Prostate gland (tissue), 2 donors: ENCODE results near the gene SCYL1. TPM values are rescaled to one million over a fixed set of nuclear protein-coding genes. Genes with fewer than 3 reads are reported as not detected.

ENCODE experiments used
- DNase-seq: peaks from one replicate; pipeline ENCODE4 v3.0.0-alpha.2; 2019; ENCODE audit warnings: low spot score
- H3K27ac ChIP-seq, 2 donors: fragments of 200-600 bp; sonication (generic); 2 replicates each; pipeline ENCODE4 v1.5.1; 2017 to 2019
- H3K27me3 ChIP-seq: fragments of 200-600 bp; sonication (generic); replicated peaks from 2 replicates; pipeline ENCODE4 v1.5.1; 2019; ENCODE audit not compliant: insufficient read depth
- H3K36me3 ChIP-seq, 2 donors: fragments of 200-600 bp; sonication (generic); 1 replicate in 1 of 2; 2 replicates in 1 of 2; pipeline versions ENCODE4 v1.5.1 to v1.8.1; 2017 to 2019
- H3K4me1 ChIP-seq: fragments of 200-600 bp; sonication (generic); replicated peaks from 2 replicates; pipeline ENCODE4 v1.5.1; 2019
- H3K4me3 ChIP-seq, 2 donors: fragments of 200-600 bp; sonication (generic); 2 replicates each; pipeline ENCODE4 v1.5.1; 2017 to 2019
- H3K9me3 ChIP-seq: fragments of 200-600 bp; sonication (generic); 2 replicates; pipeline ENCODE4 v1.5.1; 2017
- POLR2A ChIP-seq: fragments of 450-650 bp; IDR thresholded peaks from one replicate; pipeline ENCODE4 v1.6.1; 2016; ENCODE audit warnings: antibody characterized with exemption, mild to moderate bottlenecking
- POLR2AphosphoS5 ChIP-seq: sonication (generic); formaldehyde crosslinking; IDR thresholded peaks from one replicate; pipeline ENCODE4 v1.6.1; 2017; ENCODE audit warnings: antibody characterized with exemption
- WGBS: methylation state at CpG from one replicate; pipeline ENCODE4 v1.1.5; 2018; 5-methylcytosine and 5-hydroxymethylcytosine counted together
- intact Hi-C: fragments of 100-400 bp; cut with DNase I; formaldehyde crosslinking; loops from one replicate; pipeline ENCODE4 v1.14.2; 2022
- total RNA-seq, 2 donors: library from RNA; depleted of rRNA; stranded (reverse); fragments of >200 nt; gene quantifications; one replicate each; pipeline ENCODE4 v1.1.0, GENCODE V29; 2016
- TF ChIP-seq, protein P1 (sequence below), 4 experiments: fragments of 200-600 bp in 2 of 4; fragments of 450-650 bp in 2 of 4; sonication (generic) in 2 of 4; IDR thresholded peaks; 1 replicate in 3 of 4; 2 replicates in 1 of 4; pipeline ENCODE4 v1.5.1; 2016 to 2019; ENCODE audit warnings: antibody characterized with exemption in 4 of 4, mild to moderate bottlenecking in 2 of 4, moderate library complexity in 2 of 4

SCYL1 gene
- total RNA-seq, 2 donors from 2014 or later: 125 to 177 TPM

- intact Hi-C loops: no loop called here
- H3K36me3 ChIP-seq: no peaks in the 10 kb centered on the region
- no peak for DNase-seq
- 16% methylated on average over 15 of the region's 15 CpGs for WGBS
- H3K4me3 ChIP-seq: peak overlapping the region; percentile 0 to 88
- peak overlapping the region; percentile 98 to 100 for H3K27ac ChIP-seq
- no peaks in the 10 kb centered on the region for H3K27me3 ChIP-seq
- TF ChIP-seq, protein P1, sequence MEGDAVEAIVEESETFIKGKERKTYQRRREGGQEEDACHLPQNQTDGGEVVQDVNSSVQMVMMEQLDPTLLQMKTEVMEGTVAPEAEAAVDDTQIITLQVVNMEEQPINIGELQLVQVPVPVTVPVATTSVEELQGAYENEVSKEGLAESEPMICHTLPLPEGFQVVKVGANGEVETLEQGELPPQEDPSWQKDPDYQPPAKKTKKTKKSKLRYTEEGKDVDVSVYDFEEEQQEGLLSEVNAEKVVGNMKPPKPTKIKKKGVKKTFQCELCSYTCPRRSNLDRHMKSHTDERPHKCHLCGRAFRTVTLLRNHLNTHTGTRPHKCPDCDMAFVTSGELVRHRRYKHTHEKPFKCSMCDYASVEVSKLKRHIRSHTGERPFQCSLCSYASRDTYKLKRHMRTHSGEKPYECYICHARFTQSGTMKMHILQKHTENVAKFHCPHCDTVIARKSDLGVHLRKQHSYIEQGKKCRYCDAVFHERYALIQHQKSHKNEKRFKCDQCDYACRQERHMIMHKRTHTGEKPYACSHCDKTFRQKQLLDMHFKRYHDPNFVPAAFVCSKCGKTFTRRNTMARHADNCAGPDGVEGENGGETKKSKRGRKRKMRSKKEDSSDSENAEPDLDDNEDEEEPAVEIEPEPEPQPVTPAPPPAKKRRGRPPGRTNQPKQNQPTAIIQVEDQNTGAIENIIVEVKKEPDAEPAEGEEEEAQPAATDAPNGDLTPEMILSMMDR (IDR thresholded peaks at IDR 0.05): no peak
- TF ChIP-seq POLR2A: no peak
- peaks cover 35% of the 10 kb centered on the region for H3K4me1 ChIP-seq
- H3K9me3 ChIP-seq: no peaks in the 10 kb centered on the region
Observed at GRCh38 chr11:65496304-65497140, 28.4 kb upstream of the SCYL1 start.

- Histone ChIP-seq H3K9me3 (no peaks in the 10 kb centered on the region), H3K36me3 (peaks cover under 1% of the 10 kb centered on the region in 2 donors), H3K27ac (peak overlapping the region; percentile 98 to 100), H3K27me3 (no peaks in the 10 kb centered on the region), H3K4me3 (peak overlapping the region; percentile 80 to 88), H3K4me1 (peaks cover 29% of the 10 kb centered on the region)
- WGBS: under 1% methylated on average over 58 of the region's 61 CpGs
- intact Hi-C loops: loop anchor here (2.0 kb wide), 2 partner anchors 25 to 79 kb away; no protein-coding TSS in a partner anchor
- TF ChIP-seq, protein P1 (IDR thresholded peaks at IDR 0.05): peak in 1 of 4 experiments; percentile 29
- TF ChIP-seq POLR2AphosphoS5 (peak; percentile 100), POLR2A (peak; percentile 72)
- peak; percentile 97 for DNase-seq
Observed at GRCh38 chr11:65497141-65498041, 27.5 kb upstream of the SCYL1 start.

DNA sequence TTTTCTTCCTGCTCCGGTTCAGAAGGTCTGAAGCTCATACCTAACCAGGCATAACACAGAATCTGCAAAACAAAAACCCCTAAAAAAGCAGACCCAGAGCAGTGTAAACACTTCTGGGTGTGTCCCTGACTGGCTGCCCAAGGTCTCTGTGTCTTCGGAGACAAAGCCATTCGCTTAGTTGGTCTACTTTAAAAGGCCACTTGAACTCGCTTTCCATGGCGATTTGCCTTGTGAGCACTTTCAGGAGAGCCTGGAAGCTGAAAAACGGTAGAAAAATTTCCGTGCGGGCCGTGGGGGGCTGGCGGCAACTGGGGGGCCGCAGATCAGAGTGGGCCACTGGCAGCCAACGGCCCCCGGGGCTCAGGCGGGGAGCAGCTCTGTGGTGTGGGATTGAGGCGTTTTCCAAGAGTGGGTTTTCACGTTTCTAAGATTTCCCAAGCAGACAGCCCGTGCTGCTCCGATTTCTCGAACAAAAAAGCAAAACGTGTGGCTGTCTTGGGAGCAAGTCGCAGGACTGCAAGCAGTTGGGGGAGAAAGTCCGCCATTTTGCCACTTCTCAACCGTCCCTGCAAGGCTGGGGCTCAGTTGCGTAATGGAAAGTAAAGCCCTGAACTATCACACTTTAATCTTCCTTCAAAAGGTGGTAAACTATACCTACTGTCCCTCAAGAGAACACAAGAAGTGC is 26.7 kb upstream of the SCYL1 start:
- intact Hi-C loops: loop anchor here (2.0 kb wide), 2 partner anchors 25 to 79 kb away; no protein-coding TSS in a partner anchor
- TF ChIP-seq, protein P1 (IDR thresholded peaks at IDR 0.05): no peak
- TF ChIP-seq POLR2AphosphoS5 (no peak), POLR2A (no peak)
- H3K27ac ChIP-seq: peak overlapping the region; percentile 98 to 100
- no peak for DNase-seq
- H3K9me3 ChIP-seq: no peaks in the 10 kb centered on the region
- no peaks in the 10 kb centered on the region for H3K27me3 ChIP-seq
- H3K4me1 ChIP-seq: peaks cover 21% of the 10 kb centered on the region
- peak overlapping the region; percentile 80 to 88 for H3K4me3 ChIP-seq
- 4% methylated on average over 24 of the region's 24 CpGs for WGBS
- H3K36me3 ChIP-seq: peaks cover 9% of the 10 kb centered on the region in 2 donors

DNA sequence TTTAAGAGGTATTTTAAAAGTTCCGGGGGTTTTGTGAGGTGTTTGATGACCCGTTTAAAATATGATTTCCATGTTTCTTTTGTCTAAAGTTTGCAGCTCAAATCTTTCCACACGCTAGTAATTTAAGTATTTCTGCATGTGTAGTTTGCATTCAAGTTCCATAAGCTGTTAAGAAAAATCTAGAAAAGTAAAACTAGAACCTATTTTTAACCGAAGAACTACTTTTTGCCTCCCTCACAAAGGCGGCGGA is 26.2 kb upstream of the SCYL1 start:
- Histone ChIP-seq H3K9me3 (no peaks in the 10 kb centered on the region), H3K4me1 (peaks cover 17% of the 10 kb centered on the region), H3K36me3 (peaks cover 13% of the 10 kb centered on the region in 2 donors), H3K27me3 (no peaks in the 10 kb centered on the region), H3K27ac (peak overlapping the region; percentile 98 to 100), H3K4me3 (peak overlapping the region; percentile 80 to 88)
- no peak for DNase-seq
- WGBS: under 1% methylated on average over 6 of the region's 6 CpGs
- TF ChIP-seq POLR2AphosphoS5: no peak
- TF ChIP-seq POLR2A: no peak
- TF ChIP-seq, protein P1 (IDR thresholded peaks at IDR 0.05): no peak
- intact Hi-C loops: loop anchor here (2.0 kb wide), 2 partner anchors 26 to 80 kb away; no protein-coding TSS in a partner anchor
